MM.1S (cell line): ENCODE results near the gene ST6GALNAC2.

Experiments used
- CTCF ChIP-seq: fragments of 300-600 bp; sonication (generic); IDR thresholded peaks from 2 replicates; pipeline ENCODE4 v1.5.1; 2016; ENCODE audit warnings: antibody characterized with exemption, low read length, mixed read lengths
- EZH2 ChIP-seq: fragments of 300-600 bp; sonication (generic); optimal IDR thresholded peaks from 2 replicates; pipeline ENCODE3; 2017; ENCODE audit warnings: low read depth, mild to moderate bottlenecking, antibody characterized with exemption, low read length, mixed read lengths
- EZH2phosphoT487 ChIP-seq: fragments of 300-600 bp; sonication (generic); IDR thresholded peaks from 2 replicates; pipeline ENCODE4 v1.6.1; 2018; ENCODE audit warnings: antibody characterized with exemption, low read length

DNA sequence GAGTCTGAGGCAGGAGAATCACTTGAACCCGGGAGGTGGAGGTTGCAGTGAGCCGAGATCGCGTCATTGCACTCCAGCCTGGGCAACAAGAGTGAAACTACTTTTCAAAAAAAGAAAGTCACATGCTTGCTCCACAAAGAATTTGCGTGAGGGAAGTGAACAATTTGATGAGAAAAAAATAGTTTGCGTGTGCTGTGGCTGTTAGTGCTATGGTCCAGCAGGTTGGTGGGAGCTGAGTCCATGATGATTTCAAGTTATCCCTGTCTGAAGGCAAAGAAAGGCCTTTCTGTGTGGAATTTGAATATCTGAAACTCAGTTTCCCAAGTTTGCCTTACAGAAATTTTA, 24.8 kb downstream of the ST6GALNAC2 start:
- TF ChIP-seq EZH2phosphoT487 (no peak), CTCF (no peak), EZH2 (no peak)
